HEK293 (cell line): ENCODE data around the gene MPEG1.

Experiments
- CTCF ChIA-PET: fragments of 350-600 bp; formaldehyde crosslinking; extraction: SDS; loops from one replicate; lab custom pipeline; 2021; ENCODE audit warnings: antibody characterized with exemption; lab: Yijun Ruan, JAX
- POLR2A ChIA-PET: fragments of 300-600 bp; formaldehyde crosslinking; extraction: SDS; loops from one replicate; lab custom pipeline; 2020; ENCODE audit warnings: antibody characterized with exemption, inconsistent platforms; lab: Yijun Ruan, JAX
- H3K27ac ChIP-seq: fragments of 200-500 bp; sonication (Bioruptor generic); 2 replicates; pipeline ENCODE4 v1.5.1; 2014; ENCODE audit warnings: low read depth, low read length, control low read depth, inconsistent platforms; ENCODE audit errors: extremely low read depth
- H3K36me3 ChIP-seq, 2 experiments: fragments of 200-500 bp in 1 of 2; sonication (Bioruptor generic) in 1 of 2; 1 replicate in 1 of 2; 2 replicates in 1 of 2; pipeline ENCODE4 v1.5.1; 2014 to 2017; ENCODE audit warnings: inconsistent platforms in 2 of 2, low read length in 2 of 2; ENCODE audit not compliant: control insufficient read depth in 2 of 2, insufficient read depth in 1 of 2
- H3K4me1 ChIP-seq: fragments of 200-500 bp; sonication (Bioruptor generic); 2 replicates; pipeline ENCODE4 v1.5.1; 2014; ENCODE audit warnings: mild to moderate bottlenecking, low read length, inconsistent platforms; ENCODE audit not compliant: control insufficient read depth, insufficient read depth
- H3K4me3 ChIP-seq: 2 replicates; pipeline ENCODE4 v1.5.1; 2011; ENCODE audit warnings: low read depth, mild to moderate bottlenecking, control low read depth, low read length, moderate library complexity
- H3K9me3 ChIP-seq: fragments of 200-500 bp; sonication (Bioruptor generic); 2 replicates; pipeline ENCODE4 v1.5.1; 2014; ENCODE audit warnings: low read depth, low read length, inconsistent platforms; ENCODE audit not compliant: control insufficient read depth, insufficient read depth
- SETDB1 ChIP-seq: IDR thresholded peaks from one replicate; pipeline ENCODE4 v1.6.1; 2017; ENCODE audit warnings: mild to moderate bottlenecking, low read length, moderate library complexity, mixed read lengths; ENCODE audit not compliant: insufficient read length
- SP2 ChIP-seq: fragments of 450-650 bp; formaldehyde crosslinking; IDR thresholded peaks from 2 replicates; pipeline ENCODE4 v1.5.1; 2016; ENCODE audit warnings: missing biosample characterization, missing genetic modification characterization
- ZBTB21 ChIP-seq: fragments of 450-650 bp; formaldehyde crosslinking; IDR thresholded peaks from 2 replicates; pipeline ENCODE4 v1.5.1; 2017; ENCODE audit warnings: missing biosample characterization, missing genetic modification characterization
- ZEB2 ChIP-seq: fragments of 450-650 bp; formaldehyde crosslinking; IDR thresholded peaks from 2 replicates; pipeline ENCODE4 v1.5.1; 2016; ENCODE audit warnings: missing biosample characterization, missing genetic modification characterization
- ZNF16 ChIP-seq: fragments of 450-650 bp; formaldehyde crosslinking; IDR thresholded peaks from 2 replicates; pipeline ENCODE4 v1.5.1; 2016; ENCODE audit warnings: low read depth, missing biosample characterization, missing genetic modification characterization
- ZNF473 ChIP-seq: fragments of 450-650 bp; formaldehyde crosslinking; IDR thresholded peaks from 2 replicates; pipeline ENCODE4 v1.5.1; 2017; ENCODE audit warnings: missing biosample characterization, missing genetic modification characterization
- ZNF501 ChIP-seq: fragments of 450-650 bp; formaldehyde crosslinking; IDR thresholded peaks from 2 replicates; pipeline ENCODE4 v1.5.1; 2016; ENCODE audit warnings: missing biosample characterization, missing genetic modification characterization
- ZNF707 ChIP-seq: fragments of 450-650 bp; formaldehyde crosslinking; IDR thresholded peaks from 2 replicates; pipeline ENCODE4 v1.5.1; 2016; ENCODE audit warnings: missing biosample characterization, missing genetic modification characterization
- ZNF768 ChIP-seq: fragments of 450-650 bp; formaldehyde crosslinking; IDR thresholded peaks from 2 replicates; pipeline ENCODE4 v1.5.1; 2018; ENCODE audit warnings: missing biosample characterization, mild to moderate bottlenecking, missing genetic modification characterization
- ZNF791 ChIP-seq: fragments of 450-650 bp; formaldehyde crosslinking; IDR thresholded peaks from 2 replicates; pipeline ENCODE4 v1.5.1; 2016; ENCODE audit warnings: missing biosample characterization, missing genetic modification characterization
- TF ChIP-seq, protein P1 (sequence below): fragments of 450-650 bp; IDR thresholded peaks from 2 replicates; pipeline ENCODE4 v1.5.1; 2018; ENCODE audit warnings: missing biosample characterization, mild to moderate bottlenecking, missing genetic modification characterization
- TF ChIP-seq, protein P2 (sequence below): fragments of 450-650 bp; formaldehyde crosslinking; IDR thresholded peaks from 2 replicates; pipeline ENCODE4 v1.5.1; 2017; ENCODE audit warnings: missing biosample characterization, missing genetic modification characterization
- TF ChIP-seq, protein P3 (sequence below): fragments of 450-650 bp; formaldehyde crosslinking; IDR thresholded peaks from 2 replicates; pipeline ENCODE4 v1.5.1; 2016; ENCODE audit warnings: missing biosample characterization, missing genetic modification characterization
- TF ChIP-seq, protein P4 (sequence below): fragments of 450-650 bp; formaldehyde crosslinking; IDR thresholded peaks from 2 replicates; pipeline ENCODE4 v1.5.1; 2016; ENCODE audit warnings: missing biosample characterization, missing genetic modification characterization
- TF ChIP-seq, protein P5 (sequence below): fragments of 450-650 bp; formaldehyde crosslinking; IDR thresholded peaks from 2 replicates; pipeline ENCODE4 v1.5.1; 2017; ENCODE audit warnings: missing biosample characterization, missing genetic modification characterization

MPEG1 gene

GRCh38 chr11:59254286-59254685, 41.6 kb upstream of the MPEG1 start:
- Histone ChIP-seq H3K27ac (no peak overlapping the region), H3K9me3 (no peaks in the 10 kb centered on the region), H3K4me3 (no peak overlapping the region), H3K36me3 (no peaks in the 10 kb centered on the region), H3K4me1 (no peaks in the 10 kb centered on the region)
- ChIA-PET POLR2A (no interaction called here), CTCF (interaction anchor here (0.6 to 0.7 kb wide), 3 partner anchors 27 to 1503 kb away, joined by 3 to 4 read pairs (median 3); no protein-coding TSS in a partner anchor)
- TF ChIP-seq, protein P1, sequence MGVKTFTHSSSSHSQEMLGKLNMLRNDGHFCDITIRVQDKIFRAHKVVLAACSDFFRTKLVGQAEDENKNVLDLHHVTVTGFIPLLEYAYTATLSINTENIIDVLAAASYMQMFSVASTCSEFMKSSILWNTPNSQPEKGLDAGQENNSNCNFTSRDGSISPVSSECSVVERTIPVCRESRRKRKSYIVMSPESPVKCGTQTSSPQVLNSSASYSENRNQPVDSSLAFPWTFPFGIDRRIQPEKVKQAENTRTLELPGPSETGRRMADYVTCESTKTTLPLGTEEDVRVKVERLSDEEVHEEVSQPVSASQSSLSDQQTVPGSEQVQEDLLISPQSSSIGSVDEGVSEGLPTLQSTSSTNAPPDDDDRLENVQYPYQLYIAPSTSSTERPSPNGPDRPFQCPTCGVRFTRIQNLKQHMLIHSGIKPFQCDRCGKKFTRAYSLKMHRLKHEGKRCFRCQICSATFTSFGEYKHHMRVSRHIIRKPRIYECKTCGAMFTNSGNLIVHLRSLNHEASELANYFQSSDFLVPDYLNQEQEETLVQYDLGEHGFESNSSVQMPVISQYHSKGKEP = no peak
- TF ChIP-seq ZEB2 (tag by site-specific recombination) = no peak
- TF ChIP-seq, protein P2, sequence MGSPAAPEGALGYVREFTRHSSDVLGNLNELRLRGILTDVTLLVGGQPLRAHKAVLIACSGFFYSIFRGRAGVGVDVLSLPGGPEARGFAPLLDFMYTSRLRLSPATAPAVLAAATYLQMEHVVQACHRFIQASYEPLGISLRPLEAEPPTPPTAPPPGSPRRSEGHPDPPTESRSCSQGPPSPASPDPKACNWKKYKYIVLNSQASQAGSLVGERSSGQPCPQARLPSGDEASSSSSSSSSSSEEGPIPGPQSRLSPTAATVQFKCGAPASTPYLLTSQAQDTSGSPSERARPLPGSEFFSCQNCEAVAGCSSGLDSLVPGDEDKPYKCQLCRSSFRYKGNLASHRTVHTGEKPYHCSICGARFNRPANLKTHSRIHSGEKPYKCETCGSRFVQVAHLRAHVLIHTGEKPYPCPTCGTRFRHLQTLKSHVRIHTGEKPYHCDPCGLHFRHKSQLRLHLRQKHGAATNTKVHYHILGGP (tag by site-specific recombination) = no peak
- no peak for TF ChIP-seq SETDB1
- TF ChIP-seq ZNF791 (tag by site-specific recombination) = no peak

DNA sequence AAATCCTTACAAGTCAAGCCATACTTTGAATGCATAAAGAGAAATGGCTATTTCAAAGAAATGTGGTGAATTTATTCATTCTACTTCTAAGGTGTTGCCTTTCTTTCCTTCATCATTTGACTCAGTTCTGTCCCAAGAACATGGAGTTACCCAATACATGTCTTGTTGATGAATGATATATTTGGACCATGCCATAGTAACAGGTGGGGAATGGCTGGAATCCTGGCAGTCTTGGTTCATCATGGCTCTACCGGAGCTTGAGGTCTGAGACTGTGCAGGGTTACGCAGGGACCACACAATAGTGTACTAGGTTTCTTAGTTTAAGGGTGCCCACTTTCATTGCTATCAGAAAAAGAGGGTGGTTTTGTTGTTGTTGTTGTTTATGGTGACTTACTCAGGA, 40.3 kb upstream of the MPEG1 start:
- CTCF ChIA-PET = no interaction called here
- Histone ChIP-seq H3K4me1 (no peaks in the 10 kb centered on the region), H3K36me3 (no peaks in the 10 kb centered on the region)

DNA sequence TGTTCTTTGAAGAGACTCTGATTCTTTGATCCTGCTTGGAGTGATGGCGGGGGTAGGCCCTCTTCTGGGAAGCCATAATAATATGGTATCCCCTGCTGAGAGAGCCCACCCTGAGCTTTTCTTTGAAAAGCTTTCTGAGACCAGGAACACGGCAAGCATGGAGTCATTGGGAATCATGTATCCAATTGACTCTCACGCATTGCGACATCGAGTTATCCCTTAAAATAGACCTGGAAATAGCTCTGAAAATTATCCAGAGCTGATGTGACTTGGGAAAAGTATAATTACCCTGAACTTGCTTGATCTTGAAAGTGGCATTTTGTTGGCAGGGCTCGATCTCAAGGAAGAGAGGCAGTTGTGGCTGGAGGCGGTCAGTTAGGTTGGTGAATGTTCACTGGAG, 36.8 kb upstream of the MPEG1 start:
- no peaks in the 10 kb centered on the region for H3K36me3 ChIP-seq
- ChIA-PET CTCF (no interaction called here), POLR2A (no interaction called here)
- H3K4me1 ChIP-seq = no peaks in the 10 kb centered on the region; the same call in 1 of the 2 replicates
- no peaks in the 10 kb centered on the region for H3K9me3 ChIP-seq
- no peak overlapping the region for H3K27ac ChIP-seq
- no peak overlapping the region for H3K4me3 ChIP-seq
- no peak for TF ChIP-seq ZNF768 (tag by site-specific recombination)
- TF ChIP-seq ZNF707 = no peak
- TF ChIP-seq ZNF473 (tag by site-specific recombination) = no peak
- TF ChIP-seq, protein P3, sequence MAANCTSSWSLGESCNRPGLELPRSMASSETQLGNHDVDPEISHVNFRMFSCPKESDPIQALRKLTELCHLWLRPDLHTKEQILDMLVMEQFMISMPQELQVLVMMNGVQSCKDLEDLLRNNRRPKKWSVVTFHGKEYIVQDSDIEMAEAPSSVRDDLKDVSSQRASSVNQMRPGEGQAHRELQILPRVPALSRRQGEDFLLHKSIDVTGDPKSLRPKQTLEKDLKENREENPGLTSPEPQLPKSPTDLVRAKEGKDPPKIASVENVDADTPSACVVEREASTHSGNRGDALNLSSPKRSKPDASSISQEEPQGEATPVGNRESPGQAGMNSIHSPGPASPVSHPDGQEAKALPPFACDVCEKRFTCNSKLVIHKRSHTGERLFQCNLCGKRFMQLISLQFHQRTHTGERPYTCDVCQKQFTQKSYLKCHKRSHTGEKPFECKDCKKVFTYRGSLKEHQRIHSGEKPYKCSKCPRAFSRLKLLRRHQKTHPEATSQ (tag by site-specific recombination) = no peak
- TF ChIP-seq ZNF501 = no peak
- TF ChIP-seq, protein P4, sequence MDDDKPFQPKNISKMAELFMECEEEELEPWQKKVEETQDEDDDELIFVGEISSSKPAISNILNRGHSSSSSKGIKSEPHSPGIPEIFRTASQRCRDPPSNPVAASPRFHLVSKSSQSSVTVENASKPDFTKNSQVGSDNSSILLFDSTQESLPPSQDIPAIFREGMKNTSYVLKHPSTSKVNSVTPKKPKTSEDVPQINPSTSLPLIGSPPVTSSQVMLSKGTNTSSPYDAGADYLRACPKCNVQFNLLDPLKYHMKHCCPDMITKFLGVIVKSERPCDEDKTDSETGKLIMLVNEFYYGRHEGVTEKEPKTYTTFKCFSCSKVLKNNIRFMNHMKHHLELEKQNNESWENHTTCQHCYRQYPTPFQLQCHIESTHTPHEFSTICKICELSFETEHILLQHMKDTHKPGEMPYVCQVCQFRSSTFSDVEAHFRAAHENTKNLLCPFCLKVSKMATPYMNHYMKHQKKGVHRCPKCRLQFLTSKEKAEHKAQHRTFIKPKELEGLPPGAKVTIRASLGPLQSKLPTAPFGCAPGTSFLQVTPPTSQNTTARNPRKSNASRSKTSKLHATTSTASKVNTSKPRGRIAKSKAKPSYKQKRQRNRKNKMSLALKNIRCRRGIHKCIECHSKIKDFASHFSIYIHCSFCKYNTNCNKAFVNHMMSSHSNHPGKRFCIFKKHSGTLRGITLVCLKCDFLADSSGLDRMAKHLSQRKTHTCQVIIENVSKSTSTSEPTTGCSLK (tag by site-specific recombination) = no peak
- TF ChIP-seq ZNF16 = no peak
- TF ChIP-seq ZBTB21 (tag by site-specific recombination) = no peak

More for the DNA sequence above, 40.3 kb upstream of the MPEG1 start:
- TF ChIP-seq, protein P1 = no peak
- TF ChIP-seq, protein P5, sequence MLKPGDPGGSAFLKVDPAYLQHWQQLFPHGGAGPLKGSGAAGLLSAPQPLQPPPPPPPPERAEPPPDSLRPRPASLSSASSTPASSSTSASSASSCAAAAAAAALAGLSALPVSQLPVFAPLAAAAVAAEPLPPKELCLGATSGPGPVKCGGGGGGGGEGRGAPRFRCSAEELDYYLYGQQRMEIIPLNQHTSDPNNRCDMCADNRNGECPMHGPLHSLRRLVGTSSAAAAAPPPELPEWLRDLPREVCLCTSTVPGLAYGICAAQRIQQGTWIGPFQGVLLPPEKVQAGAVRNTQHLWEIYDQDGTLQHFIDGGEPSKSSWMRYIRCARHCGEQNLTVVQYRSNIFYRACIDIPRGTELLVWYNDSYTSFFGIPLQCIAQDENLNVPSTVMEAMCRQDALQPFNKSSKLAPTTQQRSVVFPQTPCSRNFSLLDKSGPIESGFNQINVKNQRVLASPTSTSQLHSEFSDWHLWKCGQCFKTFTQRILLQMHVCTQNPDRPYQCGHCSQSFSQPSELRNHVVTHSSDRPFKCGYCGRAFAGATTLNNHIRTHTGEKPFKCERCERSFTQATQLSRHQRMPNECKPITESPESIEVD = no peak
- no peak for TF ChIP-seq SP2 (tag by site-specific recombination)
- Histone ChIP-seq H3K27ac (no peak overlapping the region), H3K4me3 (no peak overlapping the region), H3K9me3 (no peaks in the 10 kb centered on the region)
- POLR2A ChIA-PET = no interaction called here
